Stimulated activated CD8-positive, alpha-beta memory T cell treated with anti-CD3 and anti-CD28 coated beads, Interleukin-7, amount 100 ng/mL, for 24 hours (primary cell): Measurements from ENCODE around the gene PTPRJ.
"Not testable (repeated sequence)": the region's sequence is repeated elsewhere in the genome, so short reads cannot be mapped to it uniquely, and the experiment has no call there.

Experiments used
- DNase-seq: peaks from one replicate; pipeline ENCODE4 v3.0.0-alpha.2; 2020; ENCODE audit warnings: low read depth

Gene PTPRJ

DNA sequence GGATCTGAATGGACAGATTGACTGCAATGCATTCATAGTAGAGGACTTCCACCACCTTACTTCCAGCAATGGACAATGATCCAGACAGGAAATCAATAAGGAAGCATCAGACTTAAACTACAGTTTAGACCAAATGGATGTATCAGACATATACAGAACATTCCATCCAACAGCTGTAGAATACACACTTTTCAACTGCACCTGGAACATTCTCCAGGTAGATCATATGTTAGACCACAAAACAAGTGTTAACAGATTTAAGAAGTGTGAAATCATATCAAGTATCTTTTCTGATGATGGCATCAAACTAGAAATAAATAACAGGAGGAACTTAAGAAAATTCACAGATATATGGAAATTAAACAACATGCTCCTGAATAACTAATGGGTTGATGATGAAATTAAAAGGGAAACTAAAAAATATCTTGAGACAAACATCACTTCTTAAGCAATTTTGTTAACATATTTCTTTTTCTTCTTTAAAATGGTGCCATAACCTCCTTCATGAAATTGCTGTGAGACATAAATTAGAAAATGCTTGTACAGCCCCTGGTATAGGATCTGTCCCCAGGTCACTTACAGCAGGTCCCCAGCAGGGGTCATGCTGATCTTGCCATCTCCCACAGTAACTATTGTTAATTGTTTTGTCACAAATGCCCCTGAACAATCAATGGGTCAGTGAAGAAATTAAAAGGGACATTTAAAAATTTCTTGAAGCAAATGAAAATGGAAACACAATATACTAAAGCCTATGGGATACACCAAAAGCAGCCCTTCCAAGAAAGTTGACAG is 136.3 kb downstream of the PTPRJ start:
- no peak for DNase-seq

DNA sequence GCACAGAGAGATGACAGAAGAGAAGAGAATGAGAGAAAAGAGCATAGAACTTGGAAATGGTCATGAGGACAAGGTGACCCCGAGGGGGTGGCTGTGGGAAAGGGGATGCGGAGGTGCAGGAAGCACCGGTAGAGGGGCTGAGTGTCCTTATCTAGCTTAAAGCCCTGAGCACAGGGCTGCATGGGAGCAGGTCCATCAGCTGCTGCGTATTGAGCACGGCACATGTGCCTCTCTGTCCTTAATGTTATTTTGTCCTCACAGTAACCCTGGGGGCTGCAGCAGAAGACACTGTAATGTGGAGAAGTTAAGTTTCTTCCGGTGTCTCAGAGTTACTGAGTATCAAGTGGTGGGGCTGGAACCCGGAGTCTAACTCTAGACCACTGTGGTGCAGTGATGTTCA is 141.9 kb downstream of the PTPRJ start:
- DNase-seq, result no peak

GRCh38 chr11:48122656-48123055 is 142.3 kb downstream of the PTPRJ start:
- no peak for DNase-seq

GRCh38 chr11:48123254-48123875 is 143.0 kb downstream of the PTPRJ start:
- DNase-seq, result no peak

- DNase-seq, result no peak
Measured at GRCh38 chr11:48123934-48124755, 143.8 kb downstream of the PTPRJ start.

DNA sequence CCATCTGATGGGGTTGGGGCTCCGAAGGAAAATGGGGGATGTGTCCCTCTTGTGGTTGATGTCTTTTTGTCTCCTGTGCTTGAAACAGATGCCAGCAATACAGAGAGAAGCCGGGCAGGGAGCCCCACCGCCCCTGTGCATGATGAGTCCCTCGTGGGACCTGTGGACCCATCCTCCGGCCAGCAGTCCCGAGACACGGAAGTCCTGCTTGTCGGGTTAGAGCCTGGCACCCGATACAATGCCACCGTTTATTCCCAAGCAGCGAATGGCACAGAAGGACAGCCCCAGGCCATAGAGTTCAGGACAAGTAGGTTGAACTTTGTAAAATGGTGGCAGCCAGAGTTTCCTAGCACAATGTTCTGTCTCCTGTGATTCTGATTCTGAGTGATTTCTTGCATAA is 144.5 kb downstream of the PTPRJ start:
- no peak for DNase-seq

DNA sequence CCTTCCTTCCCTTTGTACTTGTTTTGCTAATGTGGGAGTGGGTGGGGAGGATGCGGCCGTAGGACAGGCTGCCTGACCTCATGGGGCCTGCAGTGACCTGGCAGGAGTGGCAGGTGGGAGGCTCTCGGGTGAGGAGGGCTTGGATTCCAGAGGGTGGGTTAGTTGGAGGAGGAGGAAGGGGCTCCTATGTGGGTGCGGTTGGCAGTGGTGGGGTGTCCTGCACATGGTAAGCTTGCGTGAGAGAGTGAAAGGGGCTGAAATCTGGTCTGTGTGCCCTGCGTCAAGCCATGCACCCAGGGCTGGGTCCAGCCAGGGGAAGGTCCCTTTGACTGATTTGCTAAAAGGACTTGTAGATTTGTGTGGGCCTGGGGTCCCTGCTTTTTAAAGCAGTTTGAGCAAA is 145.5 kb downstream of the PTPRJ start:
- no peak for DNase-seq

- DNase-seq, result no peak
Measured at GRCh38 chr11:48127521-48128183, 147.3 kb downstream of the PTPRJ start.

DNA sequence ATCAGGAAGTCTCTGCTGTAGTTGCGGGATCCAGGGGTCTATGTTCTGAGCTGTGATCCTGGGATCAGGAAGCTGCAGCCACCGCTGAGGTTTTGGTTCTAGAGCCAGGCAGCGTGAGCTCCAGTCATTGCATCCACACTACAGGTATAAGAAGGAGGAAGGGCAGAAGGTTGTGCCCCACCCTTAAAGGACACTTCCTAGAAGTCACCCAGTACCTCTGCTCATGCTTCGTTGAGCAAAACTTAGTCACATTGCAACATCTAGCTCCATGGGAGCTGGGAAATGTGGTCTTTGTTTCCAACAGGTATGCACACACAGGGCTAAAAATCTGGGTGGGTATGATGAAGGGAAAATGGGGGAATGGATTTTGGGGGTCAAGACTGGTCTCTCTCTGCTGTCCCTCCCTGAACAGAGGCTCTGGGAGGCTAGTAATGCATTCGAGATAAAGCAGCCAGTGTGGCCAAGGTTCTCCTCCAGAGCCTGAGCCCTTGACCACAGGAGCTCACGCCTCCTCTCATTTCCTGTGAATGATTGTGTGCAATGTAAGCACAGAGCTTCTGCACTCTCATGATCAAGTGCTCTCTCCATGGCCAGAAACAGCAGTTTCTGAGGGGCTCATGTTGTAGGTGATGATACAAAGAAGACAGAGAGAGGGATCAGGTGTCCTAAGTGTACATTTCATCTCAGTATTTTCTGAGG is 149.5 kb downstream of the PTPRJ start:
- no peak for DNase-seq

GRCh38 chr11:48134221-48134922 is 154.0 kb downstream of the PTPRJ start:
- DNase-seq, result no peak

- DNase-seq, result no peak
Measured at GRCh38 chr11:48138222-48138621, 157.9 kb downstream of the PTPRJ start.

GRCh38 chr11:48139896-48140295 is 159.5 kb downstream of the PTPRJ start:
- not testable (repeated sequence) for DNase-seq

DNA sequence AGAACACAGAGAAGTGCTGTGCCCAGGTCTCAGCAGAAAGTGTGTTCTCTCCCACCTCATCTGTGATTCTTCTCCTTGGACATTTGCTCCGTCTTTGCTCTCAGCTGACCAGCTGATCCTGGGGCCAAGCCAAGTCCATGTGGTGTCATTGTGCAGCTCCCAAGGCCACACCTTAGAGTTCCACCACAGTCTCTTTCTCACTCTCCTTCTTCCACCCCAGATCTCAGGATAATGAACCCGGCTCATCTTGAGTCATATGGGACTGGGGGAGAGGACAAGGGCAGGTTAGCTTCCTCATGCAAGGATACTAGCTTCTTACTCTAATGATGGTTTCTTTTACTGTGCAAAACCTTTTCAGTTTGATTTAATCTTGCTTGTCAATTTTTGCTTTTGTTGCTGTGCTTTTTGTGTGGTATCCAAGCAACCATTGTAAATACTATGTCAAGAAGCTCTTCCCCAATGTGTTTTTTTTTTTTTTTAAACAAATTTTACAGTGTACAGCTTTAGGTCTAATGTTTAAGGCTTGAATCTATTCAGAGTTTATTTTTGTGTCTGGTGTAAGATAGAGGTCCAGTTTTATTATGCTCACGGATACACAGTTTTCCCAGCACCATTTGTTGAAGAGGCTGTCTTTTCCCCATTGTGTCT is 161.2 kb downstream of the PTPRJ start:
- no peak for DNase-seq

GRCh38 chr11:48142889-48143288 is 162.5 kb downstream of the PTPRJ start:
- DNase-seq, result no peak

DNA sequence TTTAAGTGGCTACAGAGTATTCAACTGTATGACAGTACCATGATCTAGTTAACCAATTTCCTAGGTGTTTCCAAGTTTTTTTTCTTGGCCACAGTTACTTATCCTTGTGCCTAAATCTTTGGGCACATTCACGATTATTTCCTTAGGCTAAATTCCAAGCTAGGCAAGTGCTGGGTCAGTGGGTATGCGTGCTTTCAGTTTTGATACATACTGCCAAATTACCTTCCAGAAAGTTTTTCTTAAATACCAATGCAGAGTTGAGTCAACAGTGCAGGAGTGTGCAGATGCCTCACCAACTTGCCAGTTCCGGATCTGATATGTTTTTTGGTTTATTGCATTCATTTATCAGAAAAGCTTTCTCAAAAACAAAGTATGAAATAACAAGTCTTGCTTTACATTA is 168.4 kb downstream of the PTPRJ start:
- DNase-seq, result no peak

GRCh38 chr11:48150213-48150612 is 169.9 kb downstream of the PTPRJ start:
- DNase-seq, result no peak

DNA sequence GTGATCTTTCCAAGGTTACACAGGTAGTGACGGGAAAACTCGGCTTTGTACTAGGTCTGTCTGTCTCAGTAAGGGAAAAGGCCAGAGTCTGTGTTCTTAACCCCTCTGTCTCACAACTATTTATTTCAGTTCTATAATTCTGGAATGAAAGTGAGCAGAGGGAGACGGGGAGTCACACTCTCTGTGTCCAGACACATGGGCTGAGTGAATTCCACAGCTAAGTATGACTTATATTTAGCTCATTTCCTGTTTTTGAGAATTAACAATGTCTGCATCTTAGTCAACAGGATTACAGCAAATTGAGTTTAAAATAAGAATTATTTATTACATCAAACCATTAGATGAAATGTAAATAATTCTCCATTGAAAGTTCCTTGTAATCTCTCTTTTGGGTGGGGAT is 173.8 kb downstream of the PTPRJ start:
- DNase-seq, result no peak

DNA sequence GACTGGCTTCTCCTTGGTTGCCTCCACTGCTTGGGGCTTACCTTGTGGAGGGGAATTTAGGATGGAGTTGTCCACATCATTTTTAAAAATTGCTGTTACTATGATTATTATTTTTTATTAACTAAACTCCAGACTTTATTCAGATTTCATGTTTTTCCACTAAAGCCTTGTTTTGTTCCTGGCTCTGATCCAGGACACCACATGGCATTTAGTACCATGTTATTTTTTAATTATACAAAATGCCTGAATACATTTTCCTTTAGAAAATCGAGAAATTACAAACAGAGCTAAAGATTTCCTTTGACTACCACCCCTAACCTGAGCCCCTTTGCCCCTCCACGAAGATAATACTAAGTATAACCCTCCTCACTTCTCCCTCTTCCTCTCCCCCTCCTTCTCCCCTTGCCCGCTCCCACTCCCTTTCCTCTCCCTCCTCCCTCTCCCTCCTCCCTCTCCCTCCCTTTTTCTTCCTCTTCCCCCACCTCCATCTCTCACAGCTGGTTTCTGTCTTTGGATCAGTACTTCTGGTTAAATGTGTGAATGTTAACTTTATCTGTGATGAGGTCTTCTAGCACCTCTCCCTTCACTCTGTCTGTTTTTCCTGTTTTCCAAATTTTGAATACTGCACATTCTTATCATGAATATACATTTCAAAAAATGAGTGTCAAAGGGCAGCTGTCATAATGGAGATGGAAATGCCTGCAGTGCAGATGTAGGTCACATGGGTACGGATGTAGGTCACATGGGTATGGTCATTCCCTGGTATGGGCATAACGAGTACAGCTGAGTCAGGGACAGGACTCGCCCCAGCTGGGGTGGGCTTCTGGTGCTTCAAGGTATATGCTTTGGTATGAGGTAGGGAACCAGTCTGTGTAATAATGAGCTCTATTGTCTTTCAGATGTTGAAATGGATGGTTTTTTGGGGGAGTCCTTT is 181.9 kb downstream of the PTPRJ start:
- no peak for DNase-seq

DNA sequence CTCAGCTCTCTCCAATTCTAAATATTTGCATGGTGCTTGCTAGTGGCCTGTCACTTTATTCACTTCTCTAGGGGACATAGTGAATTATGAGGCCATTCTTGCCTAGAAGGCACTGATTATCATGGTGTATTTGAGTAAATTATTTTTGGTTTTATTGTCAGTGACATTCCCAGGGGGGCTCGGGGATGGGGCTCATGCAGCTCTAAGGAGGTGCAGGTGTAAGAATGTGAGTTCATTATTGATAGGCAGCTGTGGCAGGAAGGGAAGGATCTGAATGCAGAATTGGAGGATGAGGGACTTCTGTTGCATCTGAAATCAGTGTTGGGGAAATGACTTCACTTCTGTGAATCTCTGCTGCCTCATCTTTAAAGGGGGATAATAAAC is 182.5 kb downstream of the PTPRJ start:
- no peak for DNase-seq
